Peyer's patch (tissue), 4 donors: ENCODE data around the gene RCSD1.

Experiments used
- CTCF ChIP-seq, 6 experiments: fragments of 450-650 bp in 4 of 6; fragments of 200-600 bp in 2 of 6; sonication (generic) in 1 of 6; IDR thresholded peaks; one replicate each; pipeline ENCODE4 v1.5.1; 2017 to 2019; ENCODE audit warnings: antibody characterized with exemption in 6 of 6, mild to moderate bottlenecking in 3 of 6, moderate library complexity in 1 of 6
- POLR2A ChIP-seq, 2 donors: fragments of 450-650 bp; IDR thresholded peaks; one replicate each; pipeline ENCODE4 v1.5.1; 2017; ENCODE audit warnings: antibody characterized with exemption in 2 of 2, mild to moderate bottlenecking in 2 of 2, moderate library complexity in 2 of 2

- no peak for TF ChIP-seq CTCF (IDR thresholded peaks at IDR 0.05)
- no peak for TF ChIP-seq POLR2A (IDR thresholded peaks at IDR 0.05)
Measured at GRCh38 chr1:167587342-167587741, 42.7 kb upstream of the RCSD1 start.
